Measurements from ENCODE around the gene PPP2R3B.

PPP2R3B gene

DNA sequence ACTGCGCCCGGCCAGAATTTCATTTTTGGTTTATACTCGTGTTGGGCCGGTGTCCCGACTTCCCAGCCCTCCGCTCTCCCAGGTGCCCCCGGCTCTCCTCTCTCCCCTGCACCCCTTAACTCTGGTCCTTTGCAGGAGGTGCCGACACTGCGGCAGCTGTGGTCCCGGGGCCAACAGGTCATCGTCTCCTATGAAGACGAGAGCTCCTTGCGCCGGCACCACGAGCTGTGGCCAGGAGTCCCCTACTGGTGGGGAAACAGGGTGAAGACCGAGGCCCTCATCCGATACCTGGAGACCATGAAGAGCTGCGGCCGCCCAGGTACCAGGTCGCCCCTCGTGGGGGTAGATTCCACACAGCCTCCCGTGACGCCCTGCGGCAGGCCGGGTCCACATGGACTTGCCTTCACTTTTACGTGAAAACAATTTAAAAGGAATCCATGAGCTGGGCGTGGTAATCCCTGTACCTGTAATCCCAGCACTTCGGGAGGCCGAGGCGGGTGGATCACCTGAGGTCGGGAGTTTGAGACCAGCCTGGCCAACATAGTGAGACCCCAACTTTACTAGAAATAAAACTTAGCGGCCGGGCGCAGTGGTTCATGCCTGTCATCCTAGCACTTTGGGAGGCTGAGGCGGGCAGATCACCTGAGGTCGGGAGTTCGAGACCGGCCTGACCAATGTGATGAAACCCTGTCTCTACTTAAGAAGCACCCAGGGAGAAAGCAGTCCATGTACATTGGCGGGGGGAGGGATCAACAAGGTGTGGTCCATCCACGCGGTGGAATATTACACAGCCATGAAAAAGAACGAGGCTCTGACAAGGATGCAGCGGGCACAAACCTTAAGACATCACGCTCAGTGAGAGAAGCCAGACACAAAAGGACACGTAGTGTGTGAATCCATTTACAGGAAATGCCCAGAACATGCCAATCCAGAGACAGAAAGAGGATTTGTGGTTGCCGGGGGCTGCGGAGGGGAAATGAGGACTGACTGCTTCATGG, 93.5 kb downstream of the PPP2R3B start:
- DNase-seq = no peak

DNA sequence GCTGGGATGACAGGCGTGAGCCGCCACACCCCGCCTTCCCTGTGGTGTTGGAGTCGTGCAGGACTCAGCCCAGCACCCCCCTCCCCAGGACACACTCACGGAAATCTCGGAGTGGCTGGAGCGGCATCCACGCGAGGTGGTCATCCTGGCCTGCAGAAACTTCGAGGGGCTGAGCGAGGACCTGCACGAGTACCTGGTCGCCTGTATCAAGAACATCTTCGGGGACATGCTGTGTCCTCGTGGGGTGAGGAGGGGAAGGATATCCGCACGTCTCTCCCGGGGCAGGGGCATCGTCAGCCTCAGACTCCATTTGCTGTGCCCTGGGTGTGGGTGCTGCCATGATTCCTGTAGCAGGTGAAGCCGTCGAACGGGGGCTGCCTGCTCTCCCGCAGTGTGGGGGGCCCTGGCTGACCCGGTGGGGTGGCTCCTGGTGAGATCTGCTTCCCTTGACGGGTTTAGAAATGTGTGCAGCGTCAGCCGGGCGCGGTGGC, 95.3 kb downstream of the PPP2R3B start:
- no peak for DNase-seq

DNA sequence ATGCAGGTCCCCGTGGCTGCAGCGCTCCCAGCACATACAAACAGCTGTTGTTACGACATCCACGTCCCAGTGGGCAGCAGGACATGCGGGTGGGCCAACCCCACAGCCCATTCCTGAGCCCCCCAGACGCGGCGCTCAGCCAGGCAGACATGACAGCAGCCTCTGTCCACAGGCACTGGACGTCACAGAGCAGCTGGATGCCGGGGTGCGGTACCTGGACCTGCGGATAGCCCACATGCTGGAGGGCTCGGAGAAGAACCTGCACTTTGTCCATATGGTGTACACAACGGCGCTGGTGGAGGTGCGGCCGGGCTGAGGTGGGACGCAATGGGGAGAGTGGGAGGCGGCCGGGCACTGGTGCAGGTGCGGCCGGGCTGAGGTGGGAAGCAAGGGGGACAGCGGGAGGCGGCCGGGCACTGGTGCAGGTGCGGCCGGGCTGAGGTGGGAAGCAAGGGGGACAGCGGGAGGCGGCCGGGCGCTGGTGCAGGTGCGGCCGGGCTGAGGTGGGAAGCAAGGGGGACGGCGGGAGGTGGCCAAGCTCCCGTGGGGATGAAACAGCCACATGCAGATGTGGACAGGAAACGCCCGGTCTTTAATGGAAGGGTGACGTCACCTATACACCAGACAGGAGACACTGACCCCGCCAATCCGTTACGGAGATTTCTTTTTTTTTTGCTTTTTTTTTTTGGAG, 96.1 kb downstream of the PPP2R3B start:
- no peak for DNase-seq

DNA sequence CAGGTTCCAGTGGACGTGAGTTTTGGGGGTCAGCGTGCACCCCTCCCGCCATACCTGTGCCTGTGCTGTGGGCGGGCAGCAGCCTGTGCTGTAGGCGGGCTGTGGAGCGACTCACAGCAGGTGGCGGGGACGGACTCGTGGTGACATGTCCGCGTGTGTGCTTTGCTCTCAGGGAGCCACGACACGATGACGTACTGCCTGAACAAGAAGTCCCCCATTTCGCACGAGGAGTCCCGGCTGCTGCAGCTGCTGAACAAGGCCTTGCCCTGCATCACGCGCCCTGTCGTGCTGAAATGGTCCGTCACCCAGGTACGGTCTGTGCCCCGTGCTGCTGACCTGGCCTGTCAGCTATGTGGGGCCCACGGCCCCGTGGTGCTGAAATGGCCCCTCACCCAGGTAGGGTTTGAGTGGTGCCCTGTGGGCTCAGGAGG, 98.1 kb downstream of the PPP2R3B start:
- no peak for DNase-seq

DNA sequence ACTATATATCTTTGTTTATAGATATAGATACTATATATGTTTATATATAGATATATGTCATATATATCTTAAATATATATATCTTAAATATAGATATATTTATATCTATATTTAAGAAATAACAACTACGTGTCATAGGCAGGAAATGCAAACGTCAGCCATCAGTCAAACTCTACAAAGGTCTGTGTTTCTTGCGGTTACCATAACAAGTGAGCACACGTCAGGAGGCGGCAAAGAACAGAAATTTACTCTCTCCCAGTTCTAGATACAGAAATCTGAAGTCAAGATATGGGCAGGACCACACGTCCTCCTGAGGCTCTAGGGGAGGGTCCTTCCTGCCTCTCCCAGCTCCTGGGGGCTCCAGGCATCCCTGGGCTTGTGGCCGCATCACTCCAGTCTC, 99.0 kb downstream of the PPP2R3B start:
- DNase-seq = no peak

DNA sequence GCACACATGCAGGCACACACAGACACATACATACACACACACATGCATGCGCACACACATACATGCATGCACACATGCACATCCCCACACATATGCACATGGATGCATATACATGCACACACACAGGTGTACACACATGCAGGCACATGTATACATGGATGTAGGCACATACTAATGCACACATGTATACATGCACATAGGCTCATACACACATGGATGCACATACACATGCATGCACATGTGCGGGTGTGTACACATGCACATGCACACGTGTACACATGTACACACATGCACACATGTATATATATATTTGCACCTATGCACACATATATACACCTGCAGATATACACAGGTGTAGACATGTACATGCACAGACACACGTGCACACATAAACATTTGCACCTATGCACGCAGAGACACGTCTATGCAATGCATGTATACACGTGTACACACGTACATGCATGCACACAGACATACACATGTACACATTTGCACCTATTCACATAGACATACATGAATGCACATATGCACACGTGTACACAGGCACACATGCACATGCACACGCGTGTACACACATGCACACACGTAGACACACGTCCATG, 101.5 kb downstream of the PPP2R3B start:
- DNase-seq = no peak
